Heart right ventricle (tissue), 16 donors: Measurements from ENCODE around the gene MX2. TPM values are rescaled to one million over a fixed set of nuclear protein-coding genes. Genes with fewer than 3 reads are reported as not detected.

ENCODE experiments used
- ATAC-seq, 8 donors: fragments of 200-7000 bp; cut with Tn5 transposase; one replicate each; pipeline ENCODE4 v1.9.1; 2020; ENCODE audit warnings: mild to moderate bottlenecking in 8 of 8, moderate library complexity in 8 of 8, moderate number of reproducible peaks in 1 of 8
- DNase-seq, 2 donors: peaks; one replicate each; pipeline ENCODE4 v3.0.0-alpha.2; 2020
- H3K27ac ChIP-seq, 10 donors: fragments of 200-600 bp; sonication (generic) in 2 of 10; one replicate each; pipeline versions ENCODE4 v1.5.0 to v1.8.0; 2020 to 2022; ENCODE audit warnings: mild to moderate bottlenecking in 3 of 10
- H3K27me3 ChIP-seq, 7 donors: fragments of 200-600 bp; one replicate each; pipeline ENCODE4 v1.8.0; 2021 to 2022; ENCODE audit warnings: mild to moderate bottlenecking in 2 of 7
- H3K36me3 ChIP-seq, 9 donors: fragments of 200-600 bp; sonication (generic) in 1 of 9; one replicate each; pipeline versions ENCODE4 v1.5.0 to v1.8.0; 2020 to 2022; ENCODE audit warnings: mild to moderate bottlenecking in 2 of 9
- H3K4me1 ChIP-seq, 9 donors: fragments of 200-600 bp; sonication (generic) in 1 of 9; one replicate each; pipeline versions ENCODE4 v1.5.0 to v1.8.0; 2020 to 2022; ENCODE audit warnings: mild to moderate bottlenecking in 4 of 9
- H3K4me3 ChIP-seq, 10 donors: fragments of 200-600 bp; sonication (generic) in 2 of 10; one replicate each; pipeline versions ENCODE4 v1.5.0 to v1.8.0; 2020 to 2022; ENCODE audit warnings: mild to moderate bottlenecking in 7 of 10, moderate library complexity in 2 of 10
- H3K9me3 ChIP-seq, 11 donors: fragments of 200-600 bp in 10 of 11; sonication (generic) in 2 of 11; one replicate each; pipeline versions ENCODE4 v1.5.0 to v1.8.0; 2013 to 2022; ENCODE audit warnings: mild to moderate bottlenecking in 2 of 11, control low read depth in 1 of 11, moderate library complexity in 1 of 11
- WGBS, 2 donors: extraction: QIAGEN DNeasy Blood & Tissue Kit; methylation state at CpG; one replicate each; pipeline ENCODE4 v1.1.7; 2013; ENCODE audit warnings: inconsistent platforms in 1 of 2; 5-methylcytosine and 5-hydroxymethylcytosine counted together
- intact Hi-C, 10 donors: fragments of 100-400 bp; cut with DNase I; formaldehyde crosslinking; loops; one replicate each; pipeline versions ENCODE4 v1.11.1 to v1.14.2; 2022
- polyA plus RNA-seq, 2 donors: library from polyadenylated mRNA; stranded (reverse); fragments of 200-250 nt; gene quantifications; one replicate each; pipeline ENCODE4 v1.2.3, GENCODE V29; 2013
- total RNA-seq, 10 donors: library from RNA; stranded (reverse); fragmentation: NEBNext Ultra II Directional in 3 of 10; extraction: Animal tissue kit (Norgen Biotek cat#: 25700) in 3 of 10; gene quantifications; one replicate each; pipeline versions ENCODE4 v1.2.1 to v1.2.4, GENCODE V29; 2021 to 2023
- TF ChIP-seq, protein P1 (sequence below), 9 donors: fragments of 200-600 bp; sonication (generic) in 2 of 9; IDR thresholded peaks; one replicate each; pipeline versions ENCODE4 v1.5.0 to v1.8.0; 2021 to 2022; ENCODE audit warnings: antibody characterized with exemption in 9 of 9, mild to moderate bottlenecking in 5 of 9, moderate library complexity in 1 of 9
- donor health status: Arrhythmogenic right ventricular cardiomyopathy.
- donor health status: ischemic (EF 13 %, LVEDD 7.1; RV severe dilation, severe dysfunction).
- donor health status: healthy with polysubstance abuse.
- donor health status: DM: no; HTN: yes; CAD: no.
- donor health status: DM: no; HTN: no; CAD: no.
- donor health status: ischemic (EF 25% LVEDD 6.9; RV normal size, moderate dysfunction).
- donor health status: ischemic (EF 25% LVEDD 5.7; RV mildly dilated, moderate dysfunction).
- donor health status: healthy.
- donor health status: DM: yes; HTN: yes; CAD: no.
- donor health status: Ischemic cardiomyopathy.
- donor health status: ischemic (EF 35%, LVEDD 5.7; RV mildly dilated, moderate dysfunction).
- donor health status: nonischemic (EF 11% LVEDD 7.7; RV severe dilation, severe dysfunction).
- donor health status: DM: yes; HTN: yes; CAD: no.
- donor health status: PGD.
- donor health status: ischemic (EF 29% LVEDD 5.4; RV normal size, mild dysfunction).
- donor health status: nonischemic (EF 23%, LVEDD 6.1; RV moderate dilation, normal function).

Gene MX2
- total and polyA plus RNA-seq, 12 donors: 3.0 to 22.9 (median 6.6) TPM

DNA sequence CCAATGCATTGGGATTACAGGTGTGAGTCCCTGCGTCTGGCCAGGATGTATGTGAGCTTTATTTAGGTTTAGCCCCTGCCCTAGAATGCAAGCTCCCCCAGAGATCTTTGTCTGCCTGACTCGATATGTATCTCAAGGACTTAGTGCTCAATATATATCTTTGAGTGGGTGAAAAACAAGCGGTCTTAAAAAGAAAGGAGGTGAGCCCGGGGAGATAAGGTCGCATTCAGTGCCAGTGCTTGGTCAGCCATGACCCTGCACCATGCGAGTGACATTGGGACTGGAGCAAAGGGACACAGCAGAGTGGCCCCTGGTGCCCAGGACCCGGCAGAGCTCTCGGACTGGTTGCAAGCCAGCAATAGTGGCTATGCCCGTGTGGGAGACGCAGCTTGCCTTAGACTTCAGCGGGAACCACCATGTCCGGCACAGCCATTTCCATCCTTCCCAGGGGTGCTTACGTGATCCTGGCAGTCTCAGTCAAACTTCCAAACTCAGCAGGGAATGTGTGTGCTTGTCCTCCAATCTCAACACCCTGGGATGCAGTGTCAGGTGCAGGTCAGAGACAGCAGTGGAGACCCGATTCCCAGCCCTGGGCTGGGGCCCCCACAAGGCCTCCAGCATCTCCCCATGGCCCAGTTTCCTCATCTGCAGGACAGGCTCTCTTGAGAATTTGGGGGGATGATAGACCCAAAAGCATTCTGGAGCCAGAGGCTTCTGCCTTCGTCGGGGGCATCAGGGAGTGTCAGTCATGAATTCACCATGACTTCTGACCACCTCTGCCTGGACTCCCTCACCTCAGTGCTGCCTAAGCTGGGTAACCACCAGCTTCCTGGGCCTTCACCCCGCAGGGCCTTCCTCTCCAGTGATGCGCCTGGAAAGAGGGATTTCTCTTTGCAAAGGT, 1.8 kb downstream of the MX2 start:
- intact Hi-C loops: loop anchor here in 3 of 10 donors (10.0 kb wide), 1 partner anchor 61 kb away; the partner anchor contains the start of gene MX1 (in 3 of the 3)
- Histone ChIP-seq H3K9me3 (no peaks in the 10 kb centered on the region), H3K36me3 (peaks cover 0 to 43% (median 0%) of the 10 kb centered on the region in 9 donors), H3K4me3 (peak overlapping the region in 6 of 10 donors; percentile 2 to 65 (median 60)), H3K4me1 (peaks cover under 1 to 65% (median 27%) of the 10 kb centered on the region in 9 donors), H3K27ac (peak overlapping the region in 8 of 10 donors; percentile 92 to 96 (median 95)), H3K27me3 (peaks cover 0 to 5% (median 0%) of the 10 kb centered on the region in 7 donors)
- no peak for ATAC-seq
- 94% methylated on average over 18 of the region's 18 CpGs for WGBS, 2 donors
- TF ChIP-seq, protein P1, sequence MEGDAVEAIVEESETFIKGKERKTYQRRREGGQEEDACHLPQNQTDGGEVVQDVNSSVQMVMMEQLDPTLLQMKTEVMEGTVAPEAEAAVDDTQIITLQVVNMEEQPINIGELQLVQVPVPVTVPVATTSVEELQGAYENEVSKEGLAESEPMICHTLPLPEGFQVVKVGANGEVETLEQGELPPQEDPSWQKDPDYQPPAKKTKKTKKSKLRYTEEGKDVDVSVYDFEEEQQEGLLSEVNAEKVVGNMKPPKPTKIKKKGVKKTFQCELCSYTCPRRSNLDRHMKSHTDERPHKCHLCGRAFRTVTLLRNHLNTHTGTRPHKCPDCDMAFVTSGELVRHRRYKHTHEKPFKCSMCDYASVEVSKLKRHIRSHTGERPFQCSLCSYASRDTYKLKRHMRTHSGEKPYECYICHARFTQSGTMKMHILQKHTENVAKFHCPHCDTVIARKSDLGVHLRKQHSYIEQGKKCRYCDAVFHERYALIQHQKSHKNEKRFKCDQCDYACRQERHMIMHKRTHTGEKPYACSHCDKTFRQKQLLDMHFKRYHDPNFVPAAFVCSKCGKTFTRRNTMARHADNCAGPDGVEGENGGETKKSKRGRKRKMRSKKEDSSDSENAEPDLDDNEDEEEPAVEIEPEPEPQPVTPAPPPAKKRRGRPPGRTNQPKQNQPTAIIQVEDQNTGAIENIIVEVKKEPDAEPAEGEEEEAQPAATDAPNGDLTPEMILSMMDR (IDR thresholded peaks at IDR 0.05): no peak
- DNase-seq: no peak

DNA sequence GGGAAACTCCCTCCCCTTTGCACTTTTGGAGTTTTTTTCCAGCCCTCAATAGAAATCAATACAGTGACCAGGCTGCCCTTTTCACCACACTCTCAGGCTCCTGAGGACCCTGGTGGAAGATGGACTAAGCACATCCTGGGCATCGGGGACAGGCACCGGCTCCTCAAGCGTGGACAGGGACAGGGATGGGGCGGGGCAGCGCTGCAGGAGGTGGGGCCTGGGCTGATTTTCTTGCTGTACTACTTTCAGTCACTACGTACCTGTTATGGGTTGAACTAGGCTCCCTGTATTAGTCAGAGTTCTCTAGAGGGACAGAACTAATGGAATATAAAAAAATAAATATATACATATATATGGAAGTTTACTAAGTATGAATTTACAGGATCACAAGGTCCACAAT, 2.5 kb downstream of the MX2 start:
- peak overlapping the region in 1 of 10 donors; percentile 42 for H3K27ac ChIP-seq
- H3K4me1 ChIP-seq: peaks cover 4 to 72% (median 34%) of the 10 kb centered on the region in 9 donors
- peaks cover 0 to 45% (median 0%) of the 10 kb centered on the region in 9 donors for H3K36me3 ChIP-seq
- TF ChIP-seq, protein P1 (IDR thresholded peaks at IDR 0.05): no peak
- no peaks in the 10 kb centered on the region for H3K9me3 ChIP-seq
- WGBS, 2 donors: 87 to 89% methylated on average over 6 of the region's 6 CpGs
- intact Hi-C loops: loop anchor here in 3 of 10 donors (10.0 kb wide), 1 partner anchor 60 kb away; the partner anchor contains the start of gene MX1 (in 3 of the 3)
- no peak overlapping the region for H3K4me3 ChIP-seq
- ATAC-seq: no peak
- no peak for DNase-seq
- H3K27me3 ChIP-seq: peaks cover 0 to 8% (median 0%) of the 10 kb centered on the region in 7 donors

DNA sequence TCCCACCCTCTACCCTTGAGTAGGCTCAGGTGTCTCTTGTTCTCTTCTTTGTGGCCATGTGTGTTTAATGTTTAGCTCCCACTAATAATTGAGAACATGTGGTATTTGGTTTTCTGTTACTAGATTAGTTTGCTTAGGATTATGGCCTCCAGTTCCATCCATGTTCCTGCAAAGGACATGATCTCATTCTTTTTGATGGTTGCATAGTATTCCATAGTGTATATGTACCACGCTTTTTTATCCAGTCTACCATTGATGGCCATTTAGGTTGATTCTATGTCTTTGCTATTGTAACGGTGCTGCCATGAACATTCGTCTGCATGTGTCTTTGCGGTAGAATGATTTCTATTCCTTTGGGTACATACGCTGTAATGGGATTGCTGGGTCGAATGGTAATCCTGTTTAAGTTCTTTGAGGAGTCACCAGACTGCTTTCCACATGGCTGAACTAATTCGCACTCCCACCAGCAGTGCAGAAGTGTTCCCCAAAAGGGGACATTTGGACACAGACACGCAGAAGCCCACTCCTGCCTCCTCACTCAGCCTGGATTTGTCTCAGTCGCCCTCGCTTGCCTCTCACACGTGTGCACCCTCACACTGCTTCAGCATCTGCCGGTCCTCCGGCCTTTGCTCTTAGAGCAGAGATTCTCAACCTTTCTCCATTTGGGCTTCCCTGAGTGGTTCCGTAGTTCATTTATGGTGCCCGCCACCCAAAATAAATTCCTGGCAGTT, 3.7 kb downstream of the MX2 start:
- ATAC-seq (no peak), DNase-seq (no peak)
- intact Hi-C loops: loop anchor here in 4 of 10 donors (5.0 to 10.0 kb wide), 2 partner anchors 59 to 62 kb away; partner anchors contain the start of gene MX1 (in 4 of the 4)
- Histone ChIP-seq H3K9me3 (no peaks in the 10 kb centered on the region), H3K4me1 (peaks cover 7 to 77% (median 43%) of the 10 kb centered on the region in 9 donors), H3K27me3 (peaks cover 0 to 3% (median 0%) of the 10 kb centered on the region in 7 donors), H3K4me3 (no peak overlapping the region), H3K27ac (peak overlapping the region in 2 of 10 donors; percentile 2 to 89), H3K36me3 (peaks cover 0 to 45% (median 0%) of the 10 kb centered on the region in 9 donors)
- TF ChIP-seq, protein P1 (IDR thresholded peaks at IDR 0.05): no peak
- 98% methylated on average over 15 of the region's 15 CpGs for WGBS, 2 donors
